ENCODE results near the gene ZFR2. TPM values are rescaled to one million over a fixed set of nuclear protein-coding genes. Genes with fewer than 3 reads are reported as not detected.

The ZFR2 gene
- total and polyA plus RNA-seq, 2 experiments from 2014 or later, result not detected

GRCh38 chr19:3788996-3789778 lies 79.7 kb downstream of the ZFR2 start:
- Histone ChIP-seq H3K9me3 (ENCODE audit: low read depth) (no peaks in the 10 kb centered on the region), H3K4me1 (ENCODE audit: insufficient read depth) (no peaks in the 10 kb centered on the region), H3K4me2 (ENCODE audit: unreplicated experiment) (no peak overlapping the region), H3K36me3 (ENCODE audit: low read depth) (no peaks in the 10 kb centered on the region), H3K4me3 (no peak overlapping the region), H3K27ac (no peak overlapping the region), H3K27me3 (replicated peaks; ENCODE audit: insufficient read depth) (peaks cover 18% of the 10 kb centered on the region), H3K9ac (no peak overlapping the region), H2AFZ (no peak overlapping the region), H4K20me1 (ENCODE audit: insufficient read depth) (no peaks in the 10 kb centered on the region), H3K9me2 (ENCODE audit: insufficient read depth) (no peaks in the 10 kb centered on the region), H3K79me2 (ENCODE audit: insufficient read depth) (no peaks in the 10 kb centered on the region), H3F3A (ENCODE audit: insufficient read depth) (no peaks in the 10 kb centered on the region)
- no peak for DNase-seq
- WGBS, 2 experiments (ENCODE audit: low coverage in 1 of 2, low lambda C conversion rate in 2 of 2, missing lambda C conversion rate in 2 of 2), result 41 to 48% methylated on average over 15 to 16 of the region's 16 CpGs
- in situ Hi-C loops (cut with MboI), result no loop called here
- TF ChIP-seq EZH2 (IDR thresholded peaks at IDR 0.05; ENCODE audit: insufficient read depth, poor library complexity, severe bottlenecking), result no peak
- no peak for TF ChIP-seq EZH2phosphoT487 (IDR thresholded peaks at IDR 0.05; ENCODE audit: insufficient read depth, low read depth)

GRCh38 chr19:3785938-3786824 lies 82.7 kb downstream of the ZFR2 start, which contains the start of gene MATK:
Gene MATK (minus strand): TSS chr19:3786381. CDS start chr19:3785135, 1,246 bp downstream.
- no peak for TF ChIP-seq EZH2 (IDR thresholded peaks at IDR 0.05; ENCODE audit: insufficient read depth, poor library complexity, severe bottlenecking)
- TF ChIP-seq EZH2phosphoT487 (IDR thresholded peaks at IDR 0.05; ENCODE audit: insufficient read depth, low read depth), result no peak
- Histone ChIP-seq H3K4me3 (no peak within 1 kb of the TSS), H3K4me1 (ENCODE audit: insufficient read depth) (no peaks in the 10 kb centered on the region), H3K9ac (no peak within 1 kb of the TSS), H4K20me1 (ENCODE audit: insufficient read depth) (no peaks in the 10 kb centered on the region), H3K9me3 (ENCODE audit: low read depth) (no peaks in the 10 kb centered on the region), H2AFZ (no peak within 1 kb of the TSS), H3K27ac (no peak within 1 kb of the TSS), H3K9me2 (ENCODE audit: insufficient read depth) (no peaks in the 10 kb centered on the region), H3K27me3 (replicated peaks; ENCODE audit: insufficient read depth) (peaks cover 18% of the 10 kb centered on the region), H3F3A (ENCODE audit: insufficient read depth) (no peaks in the 10 kb centered on the region), H3K36me3 (ENCODE audit: low read depth) (no peaks in the 10 kb centered on the region), H3K79me2 (ENCODE audit: insufficient read depth) (no peaks in the 10 kb centered on the region), H3K4me2 (ENCODE audit: unreplicated experiment) (no peak within 1 kb of the TSS)
- in situ Hi-C loops (cut with MboI), result no loop called here
- 8 to 16% methylated on average over 12 to 58 of the region's 101 CpGs for WGBS, 2 experiments (ENCODE audit: low coverage in 1 of 2, low lambda C conversion rate in 2 of 2, missing lambda C conversion rate in 2 of 2)
- no peak for DNase-seq

- Histone ChIP-seq H3K36me3 (ENCODE audit: low read depth) (no peaks in the 10 kb centered on the region), H3K4me1 (ENCODE audit: insufficient read depth) (no peaks in the 10 kb centered on the region), H3K4me2 (ENCODE audit: unreplicated experiment) (no peak overlapping the region), H3K27me3 (replicated peaks; ENCODE audit: insufficient read depth) (peaks cover 13% of the 10 kb centered on the region), H3K4me3 (no peak overlapping the region), H3K9ac (no peak overlapping the region), H3K9me3 (ENCODE audit: low read depth) (no peaks in the 10 kb centered on the region), H4K20me1 (ENCODE audit: insufficient read depth) (no peaks in the 10 kb centered on the region), H3K27ac (no peak overlapping the region), H3F3A (ENCODE audit: insufficient read depth) (no peaks in the 10 kb centered on the region), H2AFZ (no peak overlapping the region), H3K79me2 (ENCODE audit: insufficient read depth) (no peaks in the 10 kb centered on the region), H3K9me2 (ENCODE audit: insufficient read depth) (no peaks in the 10 kb centered on the region)
- TF ChIP-seq EZH2 (IDR thresholded peaks at IDR 0.05; ENCODE audit: insufficient read depth, poor library complexity, severe bottlenecking), result no peak
- no peak for TF ChIP-seq EZH2phosphoT487 (IDR thresholded peaks at IDR 0.05; ENCODE audit: insufficient read depth, low read depth)
- in situ Hi-C loops (cut with MboI), result no loop called here
- DNase-seq, result no peak
- WGBS, 2 experiments (ENCODE audit: low coverage in 1 of 2, low lambda C conversion rate in 2 of 2, missing lambda C conversion rate in 2 of 2), result 4 to 6% methylated on average over 34 to 36 of the region's 47 CpGs
Observed at GRCh38 chr19:3785451-3785937, 83.3 kb downstream of the ZFR2 start.

- H3K79me2 ChIP-seq (ENCODE audit: insufficient read depth), result no peaks in the 10 kb centered on the region
- DNase-seq, result peak; percentile 33
- in situ Hi-C loops (cut with MboI), result no loop called here
- no peak overlapping the region for H3K4me3 ChIP-seq
- H2AFZ ChIP-seq, result no peak overlapping the region
- TF ChIP-seq EZH2 (IDR thresholded peaks at IDR 0.05; ENCODE audit: insufficient read depth, poor library complexity, severe bottlenecking), result no peak
- TF ChIP-seq EZH2phosphoT487 (IDR thresholded peaks at IDR 0.05; ENCODE audit: insufficient read depth, low read depth), result no peak
- no peak overlapping the region for H3K27ac ChIP-seq
- H3K9ac ChIP-seq, result no peak overlapping the region
- 20 to 23% methylated on average over 17 to 24 of the region's 25 CpGs for WGBS, 2 experiments (ENCODE audit: low coverage in 1 of 2, low lambda C conversion rate in 2 of 2, missing lambda C conversion rate in 2 of 2)
- H3K27me3 ChIP-seq (replicated peaks; ENCODE audit: insufficient read depth), result peaks cover 12% of the 10 kb centered on the region
- no peaks in the 10 kb centered on the region for H3F3A ChIP-seq (ENCODE audit: insufficient read depth)
- H4K20me1 ChIP-seq (ENCODE audit: insufficient read depth), result no peaks in the 10 kb centered on the region
- no peak overlapping the region for H3K4me2 ChIP-seq (ENCODE audit: unreplicated experiment)
- H3K9me3 ChIP-seq (ENCODE audit: low read depth), result no peaks in the 10 kb centered on the region
- no peaks in the 10 kb centered on the region for H3K36me3 ChIP-seq (ENCODE audit: low read depth)
- no peaks in the 10 kb centered on the region for H3K4me1 ChIP-seq (ENCODE audit: insufficient read depth)
- no peaks in the 10 kb centered on the region for H3K9me2 ChIP-seq (ENCODE audit: insufficient read depth)
Observed at GRCh38 chr19:3784607-3785450, 84.0 kb downstream of the ZFR2 start.

Measured in GM23248 (cell line).